IMR-90 (cell line): ENCODE measurements around the gene TMEM9. TPM values are rescaled to one million over a fixed set of nuclear protein-coding genes. Genes with fewer than 3 reads are reported as not detected.
A peak's percentile ranks its signal among the peaks of the same experiment; 100 is the strongest.

Experiments
- ATAC-seq: fragments of 200-7000 bp; cut with Tn5 transposase; 2 replicates; pipeline ENCODE4 v1.9.1; 2020; ENCODE audit warnings: low read depth, mild to moderate bottlenecking, moderate library complexity
- BruUV-seq: library from RNA; stranded (reverse); fragments of 400-500 nt; replicated peaks from 2 replicates; lab custom pipeline; 2021; lab: Mats Ljungman, UMichigan
- CTCF ChIA-PET: fragments of 300-600 bp; formaldehyde crosslinking; extraction: SDS; loops from one replicate; lab custom pipeline; 2021; ENCODE audit warnings: antibody characterized with exemption; lab: Yijun Ruan, JAX
- POLR2A ChIA-PET: fragments of 300-600 bp; sonication (Branson Sonifier 250); formaldehyde crosslinking; loops from one replicate; lab custom pipeline; 2022; ENCODE audit warnings: antibody characterized with exemption; ENCODE audit not compliant: unreplicated experiment; lab: Charles Lee
- DNase-seq: peaks from one replicate; pipeline ENCODE4 v3.0.0; 2013
- H2AFZ ChIP-seq: replicated peaks from 2 replicates; pipeline ENCODE3; 2013; ENCODE audit warnings: low read length, mild to moderate bottlenecking; ENCODE audit not compliant: poor library complexity
- H2AK5ac ChIP-seq: 2 replicates; pipeline ENCODE4 v1.6.1; 2013; ENCODE audit warnings: low read depth, low read length, inconsistent platforms
- H2AK9ac ChIP-seq: replicated peaks from 2 replicates; pipeline ENCODE3; 2013; ENCODE audit warnings: mild to moderate bottlenecking, low read depth, low read length, moderate library complexity; ENCODE audit not compliant: poor library complexity
- H2BK120ac ChIP-seq: 2 replicates; pipeline ENCODE4 v1.6.1; 2013; ENCODE audit warnings: low read depth, low read length, inconsistent platforms
- H2BK15ac ChIP-seq: 3 replicates; pipeline ENCODE4 v1.6.1; 2013; ENCODE audit warnings: low read depth, low read length, inconsistent platforms
- H2BK20ac ChIP-seq: 2 replicates; pipeline ENCODE4 v1.6.1; 2013; ENCODE audit warnings: low read depth, mild to moderate bottlenecking, inconsistent platforms, low read length, moderate library complexity
- H2BK5ac ChIP-seq: 2 replicates; pipeline ENCODE4 v1.6.1; 2013; ENCODE audit warnings: mild to moderate bottlenecking, low read depth, low read length, inconsistent platforms; ENCODE audit not compliant: poor library complexity, severe bottlenecking
- H3K14ac ChIP-seq: replicated peaks from 2 replicates; pipeline ENCODE4 v1.6.1; 2013; ENCODE audit warnings: low read depth, low read length, inconsistent platforms
- H3K18ac ChIP-seq: 2 replicates; pipeline ENCODE4 v1.6.1; 2013; ENCODE audit warnings: low read depth, low read length, control low read depth
- H3K23ac ChIP-seq: 2 replicates; pipeline ENCODE4 v1.6.1; 2013; ENCODE audit warnings: low read depth, low read length, inconsistent platforms
- H3K27ac ChIP-seq: 2 replicates; pipeline ENCODE4 v1.5.1; 2013; ENCODE audit warnings: mild to moderate bottlenecking, control low read depth, low read length; ENCODE audit not compliant: insufficient read depth
- H3K27me3 ChIP-seq: 2 replicates; pipeline ENCODE4 v1.6.1; 2013; ENCODE audit warnings: low read length; ENCODE audit not compliant: control insufficient read depth, insufficient read depth
- H3K36me3 ChIP-seq: 2 replicates; pipeline ENCODE4 v1.6.1; 2013; ENCODE audit warnings: low read length, mixed read lengths; ENCODE audit not compliant: control insufficient read depth, insufficient read depth
- H3K4ac ChIP-seq: 2 replicates; pipeline ENCODE4 v1.6.1; 2013; ENCODE audit warnings: low read depth, low read length, inconsistent platforms
- H3K4me1 ChIP-seq: 2 replicates; pipeline ENCODE4 v1.6.1; 2013; ENCODE audit warnings: low read length, mixed read lengths; ENCODE audit not compliant: control insufficient read depth, insufficient read depth
- H3K4me2 ChIP-seq: 2 replicates; pipeline ENCODE4 v1.6.1; 2013; ENCODE audit warnings: low read depth, mild to moderate bottlenecking, control low read depth, low read length, moderate library complexity
- H3K4me3 ChIP-seq: 2 replicates; pipeline ENCODE4 v1.5.1; 2013; ENCODE audit warnings: low read depth, mild to moderate bottlenecking, control low read depth, low read length, moderate library complexity; ENCODE audit not compliant: insufficient read depth
- H3K56ac ChIP-seq: 2 replicates; pipeline ENCODE4 v1.6.1; 2013; ENCODE audit warnings: low read length, inconsistent platforms; ENCODE audit not compliant: insufficient read depth; ENCODE audit errors: extremely low read depth
- H3K79me1 ChIP-seq, 2 experiments: 2 replicates each; pipeline ENCODE4 v1.6.1; 2013; ENCODE audit warnings: low read length in 2 of 2, inconsistent platforms in 1 of 2, low read depth in 1 of 2
- H3K9ac ChIP-seq: 2 replicates; pipeline ENCODE4 v1.6.1; 2013; ENCODE audit warnings: low read depth, low read length, control low read depth
- H3K9me1 ChIP-seq: 2 replicates; pipeline ENCODE4 v1.6.1; 2013; ENCODE audit warnings: low read length, inconsistent platforms; ENCODE audit not compliant: insufficient read depth
- H3K9me3 ChIP-seq: 2 replicates; pipeline ENCODE4 v1.6.1; 2013; ENCODE audit warnings: low read length; ENCODE audit not compliant: control insufficient read depth, insufficient read depth
- H4K20me1 ChIP-seq: 2 replicates; pipeline ENCODE4 v1.6.1; 2013; ENCODE audit warnings: low read length, inconsistent platforms; ENCODE audit not compliant: insufficient read depth
- H4K5ac ChIP-seq: 2 replicates; pipeline ENCODE4 v1.6.1; 2013; ENCODE audit warnings: mild to moderate bottlenecking, low read depth, low read length, control low read depth
- H4K8ac ChIP-seq, 2 experiments: 2 replicates each; pipeline ENCODE4 v1.6.1; 2013; ENCODE audit warnings: low read depth in 2 of 2, low read length in 2 of 2, control low read depth in 1 of 2, inconsistent platforms in 1 of 2
- H4K91ac ChIP-seq: 2 replicates; pipeline ENCODE4 v1.6.1; 2013; ENCODE audit warnings: low read depth, low read length, inconsistent platforms; ENCODE audit not compliant: insufficient read depth
- BHLHE40 ChIP-seq: fragments of 150-350 bp; IDR thresholded peaks from 2 replicates; pipeline ENCODE4 v1.6.1; 2016; ENCODE audit warnings: mild to moderate bottlenecking, low read depth, low read length
- RAD21 ChIP-seq: IDR thresholded peaks from 2 replicates; pipeline ENCODE4 v1.6.1; 2012; ENCODE audit warnings: low read length, improper control_type of control experiment
- WGBS, 2 experiments: methylation state at CpG; one replicate each; pipeline versions ENCODE4 v1.1.5 to v1.1.7; 2013; ENCODE audit warnings: missing lambda C conversion rate in 2 of 2; ENCODE audit not compliant: insufficient read length in 1 of 2; ENCODE audit errors: extremely low coverage in 2 of 2; 5-methylcytosine and 5-hydroxymethylcytosine counted together
- dilution Hi-C: fragments of 300-500 bp; cut with HindIII; formaldehyde crosslinking; loops from one replicate; pipeline ENCODE4 v1.14.3; 2018; ENCODE audit warnings: low sequenced_read_pairs; ENCODE audit not compliant: unreplicated experiment
- in situ Hi-C: fragments of 300-500 bp; cut with MboI; formaldehyde crosslinking; loops from 3 replicates; pipeline ENCODE4 v1.14.3; 2019; ENCODE audit warnings: low sequenced_read_pairs, inconsistent platforms, mixed read lengths
- intact Hi-C: fragments of 100-400 bp; cut with micrococcal nuclease; formaldehyde crosslinking; loops from 2 replicates; pipeline ENCODE4 v1.10.0; 2022
- polyA plus RNA-seq, 3 experiments: library from polyadenylated mRNA; depleted of rRNA; stranded (reverse); fragments of >200 nt; gene quantifications; 2 replicates each; pipeline ENCODE4 v1.2.3, GENCODE V29; 2012; ENCODE audit warnings: low replicate concordance in 1 of 3
- total RNA-seq: library from RNA; depleted of rRNA; stranded (reverse); fragments of >200 nt; gene quantifications from 2 replicates; pipeline ENCODE4 v1.2.3, GENCODE V29; 2012
- TF ChIP-seq, protein P1 (sequence below): conservative IDR thresholded peaks from 2 replicates; pipeline ENCODE4 v1.5.1; 2012; ENCODE audit warnings: mild to moderate bottlenecking, low read depth, low read length, improper control_type of control experiment
- TF ChIP-seq, protein P2 (sequence below): fragments of 150-350 bp; IDR thresholded peaks from 2 replicates; pipeline ENCODE4 v1.6.1; 2017; ENCODE audit warnings: mild to moderate bottlenecking, antibody characterized with exemption, low read length, low read depth

The TMEM9 gene
- total and polyA plus RNA-seq, 2 of the 4 experiments (the other 2 are of a cell fraction): 76.7 to 107 TPM

DNA sequence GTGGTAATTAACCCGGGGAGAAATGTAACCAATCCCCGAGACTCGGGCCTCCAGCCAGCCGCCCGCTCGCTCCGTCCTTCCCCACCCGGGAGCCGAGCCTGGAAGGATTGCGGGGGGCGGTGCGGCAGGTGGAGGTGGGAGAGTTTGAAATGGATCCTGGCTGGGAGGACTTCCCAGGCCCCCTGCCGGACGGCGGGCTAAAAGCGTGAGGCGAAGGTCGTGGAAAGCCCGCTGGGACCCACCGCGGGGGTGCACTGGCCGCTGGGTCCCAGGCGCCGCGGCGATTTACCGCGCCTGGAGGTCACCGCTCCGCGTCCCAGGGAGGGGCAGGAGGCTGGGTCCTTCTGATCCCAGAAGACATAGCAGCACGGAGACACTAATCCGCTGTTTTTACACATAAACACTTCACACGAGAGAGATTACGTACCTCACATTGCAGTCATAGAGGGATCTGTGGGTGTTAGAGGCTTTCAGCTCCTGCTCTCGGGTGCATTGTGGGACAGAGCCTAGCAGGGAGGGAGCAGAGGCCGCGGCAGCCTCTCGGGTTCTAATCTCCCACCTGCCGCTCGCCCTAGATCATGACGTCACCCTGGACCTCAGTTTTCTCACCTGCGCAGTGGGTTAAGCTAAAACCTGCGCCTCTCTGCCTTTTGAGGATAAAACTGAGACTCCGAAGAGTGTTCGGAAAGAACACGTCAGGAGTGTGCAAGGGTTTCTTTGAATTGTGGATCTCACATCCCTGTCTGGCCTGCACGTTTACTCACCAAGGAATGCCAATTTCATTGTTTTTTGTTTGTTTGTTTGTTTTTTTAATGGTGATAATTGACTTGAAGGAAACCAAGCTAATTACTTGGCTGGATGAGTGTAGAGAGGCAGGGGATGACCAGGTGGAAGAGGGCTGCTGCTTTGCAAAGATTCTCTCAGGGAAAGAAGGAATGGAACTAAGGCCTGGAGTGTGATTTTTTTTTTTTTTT lies 17.1 kb upstream of the TMEM9 start:
- Histone ChIP-seq H4K8ac (peak overlapping the region in 1 of 2 experiments; percentile 29; a peak in 2 of 4 replicates), H3K27me3 (peaks cover 7% of the 10 kb centered on the region), H3K9me1 (peaks cover 3% of the 10 kb centered on the region), H3K14ac (no peak overlapping the region), H4K91ac (no peak overlapping the region), H3K4me2 (peak overlapping the region; percentile 92), H3K4ac (peak overlapping the region; percentile 25; the same call in 1 of the 2 replicates), H3K4me1 (0 out of 2 replicates have a peak, but pooled peaks cover 2% of the 10 kb centered on the region), H3K56ac (peak overlapping the region; percentile 24; the same call in 1 of the 2 replicates), H2BK20ac (0 out of 2 replicates have a peak overlapping the region, but pooled peaks have one; percentile 40), H2BK120ac (no peak overlapping the region; the same call in 1 of the 2 replicates), H3K27ac (peak overlapping the region; percentile 6; the same call in 1 of the 2 replicates), H4K20me1 (no peaks in the 10 kb centered on the region), H3K9ac (peak overlapping the region; percentile 63), H2AK9ac (peak overlapping the region; percentile 4), H2BK15ac (no peak overlapping the region), H3K4me3 (peak overlapping the region; percentile 70), H4K5ac (no peak overlapping the region), H3K79me1 (no peaks in the 10 kb centered on the region), H3K9me3 (no peaks in the 10 kb centered on the region), H2AFZ (peak overlapping the region; percentile 93), H2BK5ac (no peak overlapping the region), H3K18ac (no peak overlapping the region), H3K23ac (0 out of 2 replicates have a peak overlapping the region, but pooled peaks have one; percentile 25), H2AK5ac (no peak overlapping the region), H3K36me3 (no peaks in the 10 kb centered on the region)
- no TSS peak for BruUV-seq
- WGBS, 2 experiments: 80% methylated on average over 1 of the region's 48 CpGs; no CpG with 5 or more reads in 1 of the 2 experiments
- dilution Hi-C loops: no loop called here
- in situ Hi-C loops: no loop called here
- POLR2A ChIA-PET: no interaction called here
- ATAC-seq (peak; percentile 53), DNase-seq (peak; percentile 46)
- TF ChIP-seq, protein P1, sequence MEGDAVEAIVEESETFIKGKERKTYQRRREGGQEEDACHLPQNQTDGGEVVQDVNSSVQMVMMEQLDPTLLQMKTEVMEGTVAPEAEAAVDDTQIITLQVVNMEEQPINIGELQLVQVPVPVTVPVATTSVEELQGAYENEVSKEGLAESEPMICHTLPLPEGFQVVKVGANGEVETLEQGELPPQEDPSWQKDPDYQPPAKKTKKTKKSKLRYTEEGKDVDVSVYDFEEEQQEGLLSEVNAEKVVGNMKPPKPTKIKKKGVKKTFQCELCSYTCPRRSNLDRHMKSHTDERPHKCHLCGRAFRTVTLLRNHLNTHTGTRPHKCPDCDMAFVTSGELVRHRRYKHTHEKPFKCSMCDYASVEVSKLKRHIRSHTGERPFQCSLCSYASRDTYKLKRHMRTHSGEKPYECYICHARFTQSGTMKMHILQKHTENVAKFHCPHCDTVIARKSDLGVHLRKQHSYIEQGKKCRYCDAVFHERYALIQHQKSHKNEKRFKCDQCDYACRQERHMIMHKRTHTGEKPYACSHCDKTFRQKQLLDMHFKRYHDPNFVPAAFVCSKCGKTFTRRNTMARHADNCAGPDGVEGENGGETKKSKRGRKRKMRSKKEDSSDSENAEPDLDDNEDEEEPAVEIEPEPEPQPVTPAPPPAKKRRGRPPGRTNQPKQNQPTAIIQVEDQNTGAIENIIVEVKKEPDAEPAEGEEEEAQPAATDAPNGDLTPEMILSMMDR: peak; percentile 36
- TF ChIP-seq RAD21 (no peak), BHLHE40 (no peak)
- TF ChIP-seq, protein P2, sequence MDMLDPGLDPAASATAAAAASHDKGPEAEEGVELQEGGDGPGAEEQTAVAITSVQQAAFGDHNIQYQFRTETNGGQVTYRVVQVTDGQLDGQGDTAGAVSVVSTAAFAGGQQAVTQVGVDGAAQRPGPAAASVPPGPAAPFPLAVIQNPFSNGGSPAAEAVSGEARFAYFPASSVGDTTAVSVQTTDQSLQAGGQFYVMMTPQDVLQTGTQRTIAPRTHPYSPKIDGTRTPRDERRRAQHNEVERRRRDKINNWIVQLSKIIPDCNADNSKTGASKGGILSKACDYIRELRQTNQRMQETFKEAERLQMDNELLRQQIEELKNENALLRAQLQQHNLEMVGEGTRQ: no peak
- intact Hi-C loops: no loop called here
- CTCF ChIA-PET: no interaction called here
